ENCODE data around the gene IL32. TPM values are rescaled to one million over a fixed set of nuclear protein-coding genes. Genes with fewer than 3 reads are reported as not detected.
"Not testable (repeated sequence)": the region's sequence is repeated elsewhere in the genome, so short reads cannot be mapped to it uniquely, and the experiment has no call there.

Gene IL32
- total RNA-seq, 1 donor from 2014 or later = 79.1 TPM

DNA sequence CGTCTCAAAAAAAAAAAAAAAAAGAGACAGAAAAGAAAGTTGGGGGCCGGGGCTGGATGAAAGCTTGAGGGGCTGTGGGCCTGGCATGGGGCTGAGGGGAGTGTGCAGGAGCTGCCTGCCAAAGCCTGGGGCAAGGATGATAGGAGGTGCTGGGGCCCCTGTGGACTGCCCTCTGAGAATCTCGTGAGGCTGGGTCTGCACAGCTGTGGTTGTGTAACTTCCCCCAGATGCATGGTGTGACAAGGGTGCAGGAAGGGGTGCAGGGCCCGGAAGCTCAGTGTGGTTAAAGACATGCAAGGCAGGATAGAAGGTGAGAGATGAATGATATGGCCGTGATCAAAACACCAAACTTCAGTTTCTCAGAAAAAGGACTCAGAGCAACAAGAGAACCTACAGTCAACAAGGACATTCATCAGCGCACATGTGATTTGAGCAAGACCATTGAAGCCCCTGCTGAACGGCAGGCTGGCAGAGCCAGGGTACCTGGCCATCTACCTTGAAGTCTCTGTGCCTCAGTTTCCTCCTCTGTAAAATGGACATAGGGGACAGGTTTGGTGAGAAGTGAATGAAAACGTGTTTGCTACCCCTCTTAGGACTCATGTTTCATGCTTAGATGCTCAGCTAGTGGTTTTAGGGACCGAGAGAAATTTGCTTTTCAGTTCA lies 9.6 kb downstream of the IL32 start:
- Histone ChIP-seq H3K4me3 (no peak overlapping the region), H3K9me3 (no peaks in the 10 kb centered on the region), H3K4me1 (no peaks in the 10 kb centered on the region), H3K36me3 (peaks cover 10% of the 10 kb centered on the region), H3K27me3 (ENCODE audit: low read depth) (no peaks in the 10 kb centered on the region), H3K27ac (peak overlapping the region; percentile 53)
- no peak for TF ChIP-seq CTCF (IDR thresholded peaks at IDR 0.05)
- no peak for DNase-seq
- intact Hi-C loops (cut with DNase I) = no loop called here
- peak; percentile 46 to 81 for ATAC-seq

DNA sequence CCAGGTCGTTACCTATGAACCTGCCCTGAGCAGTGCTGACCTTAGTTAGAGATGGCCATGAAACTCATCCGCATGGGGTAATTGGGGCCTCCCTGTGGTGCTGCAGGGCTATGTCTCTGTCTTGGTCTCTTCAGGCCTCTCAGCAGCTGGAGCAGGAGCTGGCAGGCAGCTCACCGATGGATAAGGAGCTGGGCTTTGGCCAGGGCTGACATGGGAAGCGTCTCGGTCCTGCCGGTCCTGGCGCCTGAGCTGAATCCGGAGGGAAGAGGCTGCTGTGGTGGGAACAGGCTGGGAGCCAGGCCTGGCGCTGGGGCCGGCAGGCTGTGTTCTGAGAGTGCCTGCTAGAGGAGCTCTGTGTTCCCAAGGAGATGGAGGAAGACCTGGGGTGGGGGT lies 10.1 kb downstream of the IL32 start:
- DNase-seq (no peak), ATAC-seq (peak in 1 of 2 donors; percentile 13)
- Histone ChIP-seq H3K4me1 (no peaks in the 10 kb centered on the region), H3K4me3 (no peak overlapping the region), H3K36me3 (peaks cover 10% of the 10 kb centered on the region), H3K27ac (peak overlapping the region; percentile 53), H3K27me3 (ENCODE audit: low read depth) (no peaks in the 10 kb centered on the region), H3K9me3 (no peaks in the 10 kb centered on the region)
- intact Hi-C loops (cut with DNase I) = no loop called here
- no peak for TF ChIP-seq CTCF (IDR thresholded peaks at IDR 0.05)

DNA sequence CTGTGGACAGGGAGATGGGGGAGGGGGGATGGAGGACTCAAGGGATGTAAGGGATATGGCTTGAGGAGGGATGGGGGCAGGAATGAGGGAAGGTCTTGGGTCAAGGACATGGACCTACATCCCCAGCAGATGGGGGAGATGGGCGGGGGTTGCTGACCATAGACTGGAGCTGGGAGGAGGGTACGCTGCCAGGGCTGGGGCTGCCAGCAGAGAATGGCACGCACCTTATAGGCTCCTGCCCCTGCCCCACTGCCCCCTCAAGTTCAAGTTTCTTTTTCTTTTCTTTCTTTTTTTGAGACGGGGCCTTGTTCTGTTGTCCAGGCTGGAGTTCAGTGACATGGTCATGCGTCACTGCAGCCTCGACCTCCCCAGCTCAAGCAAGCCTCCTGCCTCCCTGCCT lies 10.5 kb downstream of the IL32 start:
- DNase-seq; H3K27me3 ChIP-seq (ENCODE audit: low read depth); H3K4me3 ChIP-seq; intact Hi-C loops (cut with DNase I); H3K9me3 ChIP-seq; H3K36me3 ChIP-seq; H3K4me1 ChIP-seq: not testable (repeated sequence)
- peak overlapping the region; percentile 53 for H3K27ac ChIP-seq
- peak in 1 of 2 donors; percentile 36 for ATAC-seq

DNA sequence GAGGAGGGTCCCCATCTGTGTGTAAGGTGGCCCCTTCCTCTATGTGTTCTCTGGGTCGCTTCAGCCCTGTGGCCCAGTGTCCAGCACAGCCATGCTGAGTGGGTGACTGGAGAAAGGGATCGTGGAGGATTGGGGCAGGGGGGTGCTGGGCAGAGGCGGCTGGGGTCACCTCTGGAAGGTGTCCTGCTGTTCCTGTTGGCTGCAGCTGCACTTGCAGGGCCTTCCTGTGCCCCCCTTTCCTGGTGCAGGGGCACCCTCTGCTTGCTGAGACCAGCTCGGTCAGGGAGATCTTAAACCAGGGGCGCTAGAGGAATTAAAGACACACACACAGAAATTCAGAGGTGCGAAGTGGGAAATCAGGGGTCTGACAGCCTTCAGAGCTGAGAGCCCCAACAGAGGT lies 11.1 kb downstream of the IL32 start:
- intact Hi-C loops (cut with DNase I) = no loop called here
- no peaks in the 10 kb centered on the region for H3K27me3 ChIP-seq (ENCODE audit: low read depth)
- no peak overlapping the region for H3K4me3 ChIP-seq
- peaks cover 10% of the 10 kb centered on the region for H3K36me3 ChIP-seq
- no peaks in the 10 kb centered on the region for H3K4me1 ChIP-seq
- no peaks in the 10 kb centered on the region for H3K9me3 ChIP-seq
- ATAC-seq (no peak), DNase-seq (no peak)
- H3K27ac ChIP-seq = peak overlapping the region; percentile 53
- TF ChIP-seq CTCF (IDR thresholded peaks at IDR 0.05) = no peak

GRCh38 chr16:3080024-3080423 lies 14.6 kb downstream of the IL32 start:
- H3K4me1 ChIP-seq = peaks cover 2% of the 10 kb centered on the region
- intact Hi-C loops (cut with DNase I) = no loop called here
- no peak overlapping the region for H3K27ac ChIP-seq
- H3K9me3 ChIP-seq = no peaks in the 10 kb centered on the region
- peaks cover 10% of the 10 kb centered on the region for H3K36me3 ChIP-seq
- ATAC-seq = no peak
- H3K27me3 ChIP-seq (ENCODE audit: low read depth) = no peaks in the 10 kb centered on the region
- no peak for DNase-seq
- no peak overlapping the region for H3K4me3 ChIP-seq
- no peak for TF ChIP-seq CTCF (IDR thresholded peaks at IDR 0.05)

DNA sequence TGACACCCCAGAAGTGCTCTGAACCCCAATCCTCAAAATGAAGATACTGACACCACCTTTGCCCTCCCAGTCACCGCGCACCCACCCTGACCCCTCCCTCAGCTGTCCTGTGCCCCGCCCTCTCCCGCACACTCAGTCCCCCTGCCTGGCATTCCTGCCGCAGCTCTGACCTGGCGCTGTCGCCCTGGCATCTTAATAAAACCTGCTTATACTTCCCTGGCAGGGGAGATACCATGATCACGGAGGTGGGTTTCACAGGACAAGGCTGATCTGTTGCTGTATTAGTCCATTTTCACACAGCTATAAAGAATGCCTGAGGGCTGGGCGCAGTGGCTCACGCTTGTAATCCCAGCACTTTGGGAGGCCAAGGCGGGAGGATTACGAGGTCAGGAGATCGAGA lies 16.5 kb downstream of the IL32 start:
- H3K36me3 ChIP-seq; DNase-seq; H3K9me3 ChIP-seq; H3K27me3 ChIP-seq (ENCODE audit: low read depth); ATAC-seq; intact Hi-C loops (cut with DNase I); H3K27ac ChIP-seq; H3K4me3 ChIP-seq: not testable (repeated sequence)
- H3K4me1 ChIP-seq = peaks cover 12% of the 10 kb centered on the region

- ATAC-seq; intact Hi-C loops (cut with DNase I); H3K27me3 ChIP-seq (ENCODE audit: low read depth); H3K27ac ChIP-seq; DNase-seq; H3K36me3 ChIP-seq; H3K9me3 ChIP-seq; H3K4me3 ChIP-seq: not testable (repeated sequence)
- H3K4me1 ChIP-seq = peaks cover 27% of the 10 kb centered on the region
These were observed 18.0 kb downstream of the IL32 start for GRCh38 chr16:3083408-3083807.

All from lower lobe of right lung (tissue), 2 donors.